ENCODE measurements around the gene PILRA. TPM values are rescaled to one million over a fixed set of nuclear protein-coding genes. Genes with fewer than 3 reads are reported as not detected.
"Not testable (repeated sequence)": the region's sequence is repeated elsewhere in the genome, so short reads cannot be mapped to it uniquely, and the experiment has no call there.

PILRA gene
- total and polyA plus RNA-seq, 12 donors, result 3.2 to 18.9 (median 12.0) TPM

GRCh38 chr7:100351657-100352058 is 21.6 kb upstream of the PILRA start:
- peak in 1 of 7 donors; percentile 49 for DNase-seq
- no peak overlapping the region for H3K4me3 ChIP-seq
- no peaks in the 10 kb centered on the region for H3K4me1 ChIP-seq (replicated peaks in 1 of 2)
- peaks cover 0 to 91% of the 10 kb centered on the region in 2 donors for H3K36me3 ChIP-seq (replicated peaks in 1 of 2)
- no peak for TF ChIP-seq CTCF (IDR thresholded peaks at IDR 0.05)
- no peak for TF ChIP-seq POLR2A (IDR thresholded peaks at IDR 0.05)
- no peaks in the 10 kb centered on the region for H3K27me3 ChIP-seq
- 76 to 95% (median 89%) methylated on average over 5 to 6 of the region's 6 CpGs for WGBS, 4 donors
- H3K9me3 ChIP-seq (replicated peaks in 1 of 3), result no peaks in the 10 kb centered on the region
- H3K27ac ChIP-seq, result no peak overlapping the region
- intact Hi-C loops (cut with DNase I), result loop anchor here in 1 of 2 donors (10.0 kb wide), 1 partner anchor 63 kb away; no protein-coding TSS in a partner anchor

GRCh38 chr7:100352230-100352781 is 21.0 kb upstream of the PILRA start:
- intact Hi-C loops (cut with DNase I), result loop anchor here in 1 of 2 donors (10.0 kb wide), 1 partner anchor 62 kb away; no protein-coding TSS in a partner anchor

DNA sequence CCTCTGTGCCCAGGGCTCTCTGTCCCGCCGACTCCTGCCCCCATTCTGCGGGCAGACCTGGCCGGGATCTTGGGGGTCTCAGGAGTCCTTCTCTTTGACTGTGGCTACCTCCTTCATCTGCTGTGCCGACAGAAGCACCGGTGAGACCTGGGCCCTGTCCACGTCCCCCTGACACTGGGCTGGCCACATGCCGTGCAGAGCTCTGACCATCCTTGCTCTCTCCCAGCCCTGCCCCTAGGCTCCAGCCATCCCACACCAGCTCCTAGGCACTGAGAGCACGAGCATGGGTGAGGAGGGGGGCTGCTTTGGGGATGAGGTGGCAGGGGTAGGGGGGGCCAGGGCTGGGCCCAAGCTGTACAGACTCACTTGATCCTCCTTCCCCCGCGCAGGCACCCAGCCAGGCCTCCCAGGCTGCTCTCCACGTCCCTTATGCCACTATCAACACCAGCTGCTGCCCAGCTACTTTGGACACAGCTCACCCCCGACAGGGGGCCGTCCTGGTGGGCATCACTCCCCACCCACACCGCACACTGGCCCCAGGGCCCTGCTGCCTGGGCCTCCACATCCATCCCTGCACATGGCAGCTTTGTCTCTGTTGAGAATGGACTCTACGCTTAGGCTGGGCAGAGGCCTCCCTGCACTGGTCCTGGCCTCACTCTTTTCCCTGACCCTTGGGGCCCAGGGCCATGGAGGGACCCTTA is 20.2 kb upstream of the PILRA start:
- Histone ChIP-seq H3K27ac (no peak overlapping the region), H3K4me1 (replicated peaks in 1 of 2) (no peaks in the 10 kb centered on the region), H3K4me3 (no peak overlapping the region), H3K27me3 (no peaks in the 10 kb centered on the region), H3K9me3 (replicated peaks in 1 of 3) (no peaks in the 10 kb centered on the region), H3K36me3 (replicated peaks in 1 of 2) (peaks cover 0 to 89% of the 10 kb centered on the region in 2 donors)
- 86 to 91% (median 87%) methylated on average over 6 to 16 of the region's 16 CpGs for WGBS, 4 donors
- peak in 1 of 7 donors; percentile 45 for DNase-seq
- intact Hi-C loops (cut with DNase I), result loop anchor here in 1 of 2 donors (10.0 kb wide), 1 partner anchor 62 kb away; no protein-coding TSS in a partner anchor
- no peak for TF ChIP-seq POLR2A (IDR thresholded peaks at IDR 0.05)
- TF ChIP-seq CTCF (IDR thresholded peaks at IDR 0.05), result no peak

More at GRCh38 chr7:100352230-100352781, 21.0 kb upstream of the PILRA start:
- not testable (repeated sequence) for H3K4me3 ChIP-seq; H3K27ac ChIP-seq; H3K27me3 ChIP-seq; H3K4me1 ChIP-seq (replicated peaks in 1 of 2); H3K9me3 ChIP-seq (replicated peaks in 1 of 3)
- 83 to 88% (median 87%) methylated on average over 5 to 18 of the region's 18 CpGs for WGBS, 4 donors
- DNase-seq, result peak in 2 of 7 donors; percentile 13 to 40
- peaks cover 0 to 91% of the 10 kb centered on the region in 2 donors for H3K36me3 ChIP-seq (replicated peaks in 1 of 2)

- Histone ChIP-seq H3K36me3 (replicated peaks in 1 of 2) (peaks cover 0 to 94% of the 10 kb centered on the region in 2 donors), H3K27ac (no peak overlapping the region), H3K9me3 (replicated peaks in 1 of 3) (no peaks in the 10 kb centered on the region), H3K27me3 (no peaks in the 10 kb centered on the region), H3K4me3 (no peak overlapping the region), H3K4me1 (replicated peaks in 1 of 2) (no peaks in the 10 kb centered on the region)
- no peak for TF ChIP-seq CTCF (IDR thresholded peaks at IDR 0.05)
- TF ChIP-seq POLR2A (IDR thresholded peaks at IDR 0.05), result no peak
- 69 to 91% (median 85%) methylated on average over 2 to 6 of the region's 6 CpGs; no CpG with 5 or more reads in 1 of the 4 donors for WGBS, 4 donors
- intact Hi-C loops (cut with DNase I), result loop anchor here in 1 of 2 donors (10.0 kb wide), 1 partner anchor 61 kb away; no protein-coding TSS in a partner anchor
- peak in 2 of 7 donors; percentile 12 to 46 for DNase-seq
Observed at GRCh38 chr7:100353685-100354330, 19.5 kb upstream of the PILRA start.

Data from adrenal gland (tissue), 12 donors.